WTC11 (cell line): ENCODE measurements around the gene LRRC28. TPM values are rescaled to one million over a fixed set of nuclear protein-coding genes. Genes with fewer than 3 reads are reported as not detected.
A peak's percentile ranks its signal among the peaks of the same experiment; 100 is the strongest.

Source experiments
- ATAC-seq: fragments of 200-7000 bp; cut with Tn5 transposase; 2 replicates; pipeline ENCODE4 v1.10.0; 2021; ENCODE audit warnings: mild to moderate bottlenecking, moderate library complexity
- CTCF ChIA-PET: fragments of 300-600 bp; sonication (Branson Sonifier 250); formaldehyde crosslinking; loops from one replicate; lab custom pipeline; 2021; ENCODE audit warnings: antibody characterized with exemption; lab: Charles Lee
- POLR2A ChIA-PET: fragments of 350-600 bp; sonication (Branson Sonifier 250); formaldehyde crosslinking; loops from one replicate; lab custom pipeline; 2021; ENCODE audit warnings: antibody characterized with exemption; lab: Charles Lee
- DNase-seq: peaks from one replicate; pipeline ENCODE4 v3.0.0; 2021; ENCODE audit warnings: low spot score
- H3K27ac Mint-ChIP-seq: 2 replicates; pipeline ENCODE4 v1.8.0; 2021; ENCODE audit warnings: mixed read lengths
- H3K27me3 Mint-ChIP-seq: 2 replicates; pipeline ENCODE4 v1.8.0; 2021; ENCODE audit warnings: low read depth, mild to moderate bottlenecking, moderate library complexity, mixed read lengths
- H3K36me3 Mint-ChIP-seq: 2 replicates; pipeline ENCODE4 v1.8.0; 2021; ENCODE audit warnings: mixed read lengths
- H3K4me1 Mint-ChIP-seq: 2 replicates; pipeline ENCODE4 v1.8.0; 2022; ENCODE audit warnings: mixed read lengths
- H3K4me3 Mint-ChIP-seq: 2 replicates; pipeline ENCODE4 v1.8.0; 2021; ENCODE audit warnings: mild to moderate bottlenecking, moderate library complexity, mixed read lengths
- H3K9me3 Mint-ChIP-seq: 2 replicates; pipeline ENCODE4 v1.8.0; 2021; ENCODE audit warnings: mixed read lengths
- ATF1 ChIP-seq: sonication (generic); formaldehyde crosslinking; IDR thresholded peaks from 2 replicates; pipeline ENCODE4 v1.8.1; 2023; ENCODE audit warnings: mild to moderate bottlenecking, moderate library complexity, missing genetic modification reagents
- ATF6 ChIP-seq: sonication (generic); formaldehyde crosslinking; IDR thresholded peaks from 2 replicates; pipeline ENCODE4 v1.8.1; 2023; ENCODE audit warnings: mild to moderate bottlenecking, missing genetic modification reagents
- E2F5 ChIP-seq: sonication (generic); formaldehyde crosslinking; IDR thresholded peaks from 2 replicates; pipeline ENCODE4 v1.8.1; 2022; ENCODE audit warnings: mild to moderate bottlenecking, moderate library complexity, missing genetic modification reagents
- ETV6 ChIP-seq: sonication (generic); formaldehyde crosslinking; IDR thresholded peaks from 2 replicates; pipeline ENCODE4 v1.8.1; 2022; ENCODE audit warnings: mild to moderate bottlenecking, missing genetic modification reagents
- GTF2I ChIP-seq: fragments of 250-450 bp; sonication (Bioruptor Pico); conservative IDR thresholded peaks from 2 replicates; pipeline ENCODE4 v1.4.0; 2021; ENCODE audit warnings: mild to moderate bottlenecking
- HMGXB4 ChIP-seq: sonication (generic); formaldehyde crosslinking; IDR thresholded peaks from 2 replicates; pipeline ENCODE4 v1.8.1; 2023; ENCODE audit warnings: mild to moderate bottlenecking, moderate library complexity, missing genetic modification reagents
- IRF2 ChIP-seq: sonication (generic); formaldehyde crosslinking; IDR thresholded peaks from 2 replicates; pipeline ENCODE4 v1.8.0; 2022; ENCODE audit warnings: low read depth, missing genetic modification reagents, borderline replicate concordance
- JAZF1 ChIP-seq: fragments of 250-450 bp; sonication (Bioruptor Pico); IDR thresholded peaks from 2 replicates; pipeline ENCODE4 v1.9.0; 2021; ENCODE audit warnings: moderate library complexity, mild to moderate bottlenecking, inconsistent platforms
- JUN ChIP-seq: sonication (generic); formaldehyde crosslinking; IDR thresholded peaks from 2 replicates; pipeline ENCODE4 v1.8.0; 2023; ENCODE audit warnings: mild to moderate bottlenecking, missing genetic modification reagents
- KAT7 ChIP-seq: sonication (generic); formaldehyde crosslinking; IDR thresholded peaks from 2 replicates; pipeline ENCODE4 v1.8.1; 2023; ENCODE audit warnings: missing genetic modification reagents, mild to moderate bottlenecking, borderline replicate concordance
- MYBL2 ChIP-seq: sonication (generic); formaldehyde crosslinking; IDR thresholded peaks from 2 replicates; pipeline ENCODE4 v1.8.1; 2023; ENCODE audit warnings: mild to moderate bottlenecking, moderate library complexity, missing genetic modification reagents
- NFATC4 ChIP-seq: fragments of 250-450 bp; sonication (Bioruptor Pico); IDR thresholded peaks from 2 replicates; pipeline ENCODE4 v1.9.0; 2021; ENCODE audit warnings: mild to moderate bottlenecking
- NR1H2 ChIP-seq: sonication (generic); formaldehyde crosslinking; IDR thresholded peaks from 2 replicates; pipeline ENCODE4 v1.9.0; 2021; ENCODE audit warnings: mild to moderate bottlenecking, moderate library complexity, missing genetic modification reagents
- TEAD1 ChIP-seq: sonication (generic); formaldehyde crosslinking; IDR thresholded peaks from 2 replicates; pipeline ENCODE4 v1.8.0; 2022; ENCODE audit warnings: mild to moderate bottlenecking, missing genetic modification reagents
- ZBTB21 ChIP-seq: sonication (generic); formaldehyde crosslinking; IDR thresholded peaks from 2 replicates; pipeline ENCODE4 v1.8.1; 2023; ENCODE audit warnings: mild to moderate bottlenecking, missing genetic modification reagents, borderline replicate concordance
- ZBTB43 ChIP-seq: sonication (generic); formaldehyde crosslinking; IDR thresholded peaks from 2 replicates; pipeline ENCODE4 v1.8.1; 2023; ENCODE audit warnings: mild to moderate bottlenecking, missing genetic modification reagents
- ZNF232 ChIP-seq: sonication (generic); formaldehyde crosslinking; IDR thresholded peaks from 2 replicates; pipeline ENCODE4 v1.8.0; 2022; ENCODE audit warnings: mild to moderate bottlenecking, missing genetic modification reagents
- ZNF263 ChIP-seq: sonication (generic); formaldehyde crosslinking; IDR thresholded peaks from 2 replicates; pipeline ENCODE4 v1.8.1; 2022; ENCODE audit warnings: low read depth, mild to moderate bottlenecking, moderate library complexity, missing genetic modification reagents
- ZNF396 ChIP-seq: fragments of 250-450 bp; sonication (Bioruptor Pico); IDR thresholded peaks from 2 replicates; pipeline ENCODE4 v1.8.0; 2021; ENCODE audit warnings: mild to moderate bottlenecking, moderate library complexity, borderline replicate concordance
- ZNF423 ChIP-seq: fragments of 250-450 bp; sonication (Bioruptor Pico); IDR thresholded peaks from 2 replicates; pipeline ENCODE4 v2.1.2; 2022; ENCODE audit warnings: mild to moderate bottlenecking, moderate library complexity
- total RNA-seq: library from RNA; stranded (reverse); gene quantifications from 3 replicates; pipeline ENCODE4 v1.2.3, GENCODE V29; 2021
- TF ChIP-seq, protein P1 (sequence below): sonication (generic); formaldehyde crosslinking; IDR thresholded peaks from 2 replicates; pipeline ENCODE4 v1.8.0; 2022; ENCODE audit warnings: mild to moderate bottlenecking, missing genetic modification reagents
- TF ChIP-seq, protein P2 (sequence below): sonication (generic); formaldehyde crosslinking; IDR thresholded peaks from 2 replicates; pipeline ENCODE4 v1.8.0; 2022; ENCODE audit warnings: missing genetic modification reagents
- TF ChIP-seq, protein P3 (sequence below): fragments of 250-450 bp; sonication (Bioruptor Pico); conservative IDR thresholded peaks from 2 replicates; pipeline ENCODE4 v1.9.0; 2021; ENCODE audit warnings: mild to moderate bottlenecking

LRRC28 gene
- total RNA-seq, 1 experiment from 2014 or later = 18.4 TPM

DNA sequence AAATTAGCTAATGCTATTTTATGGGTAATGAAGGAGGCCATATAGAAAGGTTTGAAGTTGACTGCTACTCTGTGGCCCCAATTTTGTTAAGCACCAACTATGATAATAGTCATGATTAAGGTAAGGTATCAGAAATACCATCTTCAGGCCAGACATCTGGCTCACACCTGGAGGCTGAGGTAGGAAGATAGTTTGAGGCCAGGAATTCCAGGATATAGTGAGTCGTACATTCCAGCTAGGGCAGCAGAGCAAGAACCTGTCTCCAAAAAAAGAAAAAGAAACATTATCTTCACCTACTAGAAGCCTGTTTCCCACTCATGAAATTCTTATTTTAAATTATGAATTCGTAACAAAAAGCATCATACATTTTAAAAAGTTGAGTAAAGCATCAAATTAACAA is 64.4 kb downstream of the LRRC28 start:
- DNase-seq (no peak), ATAC-seq (peak; percentile 55; the same call in 1 of the 2 replicates)
- Mint-ChIP-seq H3K9me3 (peaks cover 25% of the 10 kb centered on the region), H3K27me3 (no peaks in the 10 kb centered on the region), H3K4me3 (no peak overlapping the region), H3K36me3 (peaks cover 23% of the 10 kb centered on the region), H3K4me1 (peaks cover 11% of the 10 kb centered on the region), H3K27ac (peak overlapping the region; percentile 19; the same call in 1 of the 2 replicates)
- ChIA-PET POLR2A (no interaction called here), CTCF (no interaction called here)
- TF ChIP-seq NR1H2 (no peak), ZNF396 (CRISPR knock-in tag) (no peak), TEAD1 (CRISPR knock-in tag) (no peak), ZBTB21 (CRISPR knock-in tag) (no peak), ZBTB43 (CRISPR knock-in tag) (no peak), JAZF1 (no peak), ETV6 (CRISPR knock-in tag) (no peak), JUN (no peak), ATF1 (CRISPR knock-in tag) (no peak), NFATC4 (CRISPR knock-in tag) (no peak)

GRCh38 chr15:99320374-99321215 is 69.3 kb downstream of the LRRC28 start:
- POLR2A ChIA-PET = no interaction called here
- ATAC-seq (no peak), DNase-seq (no peak)
- no peaks in the 10 kb centered on the region for H3K36me3 Mint-ChIP-seq
- H3K27ac Mint-ChIP-seq = no peak overlapping the region
- peaks cover 10% of the 10 kb centered on the region for H3K4me1 Mint-ChIP-seq
- no peaks in the 10 kb centered on the region for H3K9me3 Mint-ChIP-seq
- no peaks in the 10 kb centered on the region for H3K27me3 Mint-ChIP-seq
- CTCF ChIA-PET = interaction anchor here (0.6 kb wide), 1 partner anchor 643 kb away, joined by 5 read pairs; no protein-coding TSS in a partner anchor
- H3K4me3 Mint-ChIP-seq = no peak overlapping the region
- TF ChIP-seq ATF6 (CRISPR knock-in tag) = no peak
- TF ChIP-seq HMGXB4 (CRISPR knock-in tag) = no peak
- TF ChIP-seq NR1H2 = no peak
- no peak for TF ChIP-seq ZNF232 (CRISPR knock-in tag)
- TF ChIP-seq, protein P1, sequence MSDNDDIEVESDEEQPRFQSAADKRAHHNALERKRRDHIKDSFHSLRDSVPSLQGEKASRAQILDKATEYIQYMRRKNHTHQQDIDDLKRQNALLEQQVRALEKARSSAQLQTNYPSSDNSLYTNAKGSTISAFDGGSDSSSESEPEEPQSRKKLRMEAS (CRISPR knock-in tag) = no peak
- TF ChIP-seq IRF2 (CRISPR knock-in tag) = no peak
- no peak for TF ChIP-seq MYBL2 (CRISPR knock-in tag)
- TF ChIP-seq E2F5 (CRISPR knock-in tag) = no peak
- TF ChIP-seq, protein P2, sequence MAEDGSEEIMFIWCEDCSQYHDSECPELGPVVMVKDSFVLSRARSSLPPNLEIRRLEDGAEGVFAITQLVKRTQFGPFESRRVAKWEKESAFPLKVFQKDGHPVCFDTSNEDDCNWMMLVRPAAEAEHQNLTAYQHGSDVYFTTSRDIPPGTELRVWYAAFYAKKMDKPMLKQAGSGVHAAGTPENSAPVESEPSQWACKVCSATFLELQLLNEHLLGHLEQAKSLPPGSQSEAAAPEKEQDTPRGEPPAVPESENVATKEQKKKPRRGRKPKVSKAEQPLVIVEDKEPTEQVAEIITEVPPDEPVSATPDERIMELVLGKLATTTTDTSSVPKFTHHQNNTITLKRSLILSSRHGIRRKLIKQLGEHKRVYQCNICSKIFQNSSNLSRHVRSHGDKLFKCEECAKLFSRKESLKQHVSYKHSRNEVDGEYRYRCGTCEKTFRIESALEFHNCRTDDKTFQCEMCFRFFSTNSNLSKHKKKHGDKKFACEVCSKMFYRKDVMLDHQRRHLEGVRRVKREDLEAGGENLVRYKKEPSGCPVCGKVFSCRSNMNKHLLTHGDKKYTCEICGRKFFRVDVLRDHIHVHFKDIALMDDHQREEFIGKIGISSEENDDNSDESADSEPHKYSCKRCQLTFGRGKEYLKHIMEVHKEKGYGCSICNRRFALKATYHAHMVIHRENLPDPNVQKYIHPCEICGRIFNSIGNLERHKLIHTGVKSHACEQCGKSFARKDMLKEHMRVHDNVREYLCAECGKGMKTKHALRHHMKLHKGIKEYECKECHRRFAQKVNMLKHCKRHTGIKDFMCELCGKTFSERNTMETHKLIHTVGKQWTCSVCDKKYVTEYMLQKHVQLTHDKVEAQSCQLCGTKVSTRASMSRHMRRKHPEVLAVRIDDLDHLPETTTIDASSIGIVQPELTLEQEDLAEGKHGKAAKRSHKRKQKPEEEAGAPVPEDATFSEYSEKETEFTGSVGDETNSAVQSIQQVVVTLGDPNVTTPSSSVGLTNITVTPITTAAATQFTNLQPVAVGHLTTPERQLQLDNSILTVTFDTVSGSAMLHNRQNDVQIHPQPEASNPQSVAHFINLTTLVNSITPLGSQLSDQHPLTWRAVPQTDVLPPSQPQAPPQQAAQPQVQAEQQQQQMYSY (CRISPR knock-in tag) = no peak
- TF ChIP-seq GTF2I (CRISPR knock-in tag) = no peak
- TF ChIP-seq, protein P3, sequence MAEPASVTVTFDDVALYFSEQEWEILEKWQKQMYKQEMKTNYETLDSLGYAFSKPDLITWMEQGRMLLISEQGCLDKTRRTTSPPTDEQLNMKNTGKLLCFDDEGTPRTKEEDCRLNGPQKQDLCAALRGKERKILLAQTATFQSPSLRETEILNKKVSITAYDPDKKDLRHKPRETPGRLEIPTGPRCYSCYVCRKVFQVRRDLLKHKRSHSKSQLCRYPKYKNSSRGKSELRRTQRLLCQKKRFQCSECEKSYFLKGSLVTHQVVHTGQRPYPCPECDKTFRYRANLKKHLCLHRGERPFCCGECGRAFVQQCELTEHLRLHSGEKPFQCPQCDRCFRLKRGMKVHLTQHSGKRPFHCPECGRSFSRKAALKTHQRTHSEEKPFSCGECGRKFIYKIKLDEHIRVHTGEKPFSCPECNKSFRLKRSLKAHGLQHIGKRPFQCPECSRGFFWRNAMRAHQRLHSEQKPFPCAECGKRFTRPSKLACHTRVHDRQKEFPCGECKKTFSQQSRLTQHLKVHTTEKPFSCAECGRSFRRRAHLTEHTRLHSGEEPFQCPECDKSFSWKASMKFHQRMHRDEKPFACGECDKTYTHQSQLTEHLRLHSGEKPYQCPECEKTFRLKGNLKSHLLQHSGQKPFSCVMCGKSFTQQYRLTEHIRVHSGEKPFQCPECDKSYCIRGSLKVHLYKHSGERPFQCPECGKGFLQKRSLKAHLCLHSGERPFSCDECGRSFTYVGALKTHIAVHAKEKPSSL (CRISPR knock-in tag) = no peak
- no peak for TF ChIP-seq KAT7 (CRISPR knock-in tag)
- TF ChIP-seq ZNF423 (CRISPR knock-in tag) = no peak
- TF ChIP-seq ZNF263 = no peak
